Measurements from ENCODE around the gene BCL6B. TPM values are rescaled to one million over a fixed set of nuclear protein-coding genes. Genes with fewer than 3 reads are reported as not detected.

Gene BCL6B
- total RNA-seq, 1 donor from 2014 or later, result 271 TPM

DNA sequence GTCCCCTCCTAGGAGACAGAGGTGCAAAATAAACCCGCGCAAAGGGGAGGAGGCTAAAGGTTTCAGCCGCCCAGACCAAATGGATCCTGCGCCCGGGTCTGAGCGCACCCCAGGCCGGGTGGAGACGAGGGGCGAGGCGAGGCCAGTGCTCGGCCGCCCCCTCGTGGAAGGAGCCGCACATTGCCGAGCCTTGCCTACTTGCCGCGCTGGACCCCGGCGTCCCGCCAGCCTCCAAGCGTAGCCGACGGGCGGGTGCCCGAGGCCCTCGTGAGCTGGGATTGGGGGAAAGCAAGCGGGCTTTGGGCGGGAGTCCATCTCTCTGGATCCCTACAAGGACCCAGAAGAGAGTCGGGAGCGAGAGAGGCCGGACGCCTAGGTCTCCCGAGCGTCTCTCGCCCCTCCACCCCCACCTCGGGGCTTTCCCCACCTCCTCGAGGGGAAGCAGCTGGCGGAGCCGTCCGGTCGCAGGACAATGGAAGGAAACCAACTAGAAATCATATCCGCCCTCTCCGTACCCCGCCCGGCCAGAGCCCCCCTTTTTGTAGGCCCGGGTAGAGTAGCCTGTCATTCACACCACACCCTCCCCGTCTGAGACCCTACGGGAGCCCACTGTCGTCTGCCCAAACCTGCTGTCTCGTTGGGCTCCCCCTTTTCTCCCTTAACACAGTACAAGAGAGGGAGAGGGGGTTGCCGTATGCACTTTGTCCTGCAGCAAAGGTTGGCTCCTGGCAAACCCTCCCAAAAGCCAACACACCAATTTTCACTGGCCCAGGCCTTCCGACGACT lies 664 bp upstream of the BCL6B start:
- Mint-ChIP-seq H3K36me3 (ENCODE audit: low read depth, unreplicated experiment) (peaks cover 46% of the 10 kb centered on the region), H3K4me1 (ENCODE audit: unreplicated experiment) (peaks cover 81% of the 10 kb centered on the region), H3K27ac (ENCODE audit: unreplicated experiment) (peak overlapping the region; percentile 100), H3K4me3 (ENCODE audit: unreplicated experiment) (peak overlapping the region; percentile 100), H3K9me3 (ENCODE audit: unreplicated experiment) (no peaks in the 10 kb centered on the region), H3K27me3 (ENCODE audit: unreplicated experiment) (peaks cover 31% of the 10 kb centered on the region)
- peak; percentile 96 for DNase-seq (ENCODE audit: low spot score)
- TF ChIP-seq, protein P1, sequence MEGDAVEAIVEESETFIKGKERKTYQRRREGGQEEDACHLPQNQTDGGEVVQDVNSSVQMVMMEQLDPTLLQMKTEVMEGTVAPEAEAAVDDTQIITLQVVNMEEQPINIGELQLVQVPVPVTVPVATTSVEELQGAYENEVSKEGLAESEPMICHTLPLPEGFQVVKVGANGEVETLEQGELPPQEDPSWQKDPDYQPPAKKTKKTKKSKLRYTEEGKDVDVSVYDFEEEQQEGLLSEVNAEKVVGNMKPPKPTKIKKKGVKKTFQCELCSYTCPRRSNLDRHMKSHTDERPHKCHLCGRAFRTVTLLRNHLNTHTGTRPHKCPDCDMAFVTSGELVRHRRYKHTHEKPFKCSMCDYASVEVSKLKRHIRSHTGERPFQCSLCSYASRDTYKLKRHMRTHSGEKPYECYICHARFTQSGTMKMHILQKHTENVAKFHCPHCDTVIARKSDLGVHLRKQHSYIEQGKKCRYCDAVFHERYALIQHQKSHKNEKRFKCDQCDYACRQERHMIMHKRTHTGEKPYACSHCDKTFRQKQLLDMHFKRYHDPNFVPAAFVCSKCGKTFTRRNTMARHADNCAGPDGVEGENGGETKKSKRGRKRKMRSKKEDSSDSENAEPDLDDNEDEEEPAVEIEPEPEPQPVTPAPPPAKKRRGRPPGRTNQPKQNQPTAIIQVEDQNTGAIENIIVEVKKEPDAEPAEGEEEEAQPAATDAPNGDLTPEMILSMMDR (IDR thresholded peaks at IDR 0.05; ENCODE audit: unreplicated experiment), result peak; percentile 97

DNA sequence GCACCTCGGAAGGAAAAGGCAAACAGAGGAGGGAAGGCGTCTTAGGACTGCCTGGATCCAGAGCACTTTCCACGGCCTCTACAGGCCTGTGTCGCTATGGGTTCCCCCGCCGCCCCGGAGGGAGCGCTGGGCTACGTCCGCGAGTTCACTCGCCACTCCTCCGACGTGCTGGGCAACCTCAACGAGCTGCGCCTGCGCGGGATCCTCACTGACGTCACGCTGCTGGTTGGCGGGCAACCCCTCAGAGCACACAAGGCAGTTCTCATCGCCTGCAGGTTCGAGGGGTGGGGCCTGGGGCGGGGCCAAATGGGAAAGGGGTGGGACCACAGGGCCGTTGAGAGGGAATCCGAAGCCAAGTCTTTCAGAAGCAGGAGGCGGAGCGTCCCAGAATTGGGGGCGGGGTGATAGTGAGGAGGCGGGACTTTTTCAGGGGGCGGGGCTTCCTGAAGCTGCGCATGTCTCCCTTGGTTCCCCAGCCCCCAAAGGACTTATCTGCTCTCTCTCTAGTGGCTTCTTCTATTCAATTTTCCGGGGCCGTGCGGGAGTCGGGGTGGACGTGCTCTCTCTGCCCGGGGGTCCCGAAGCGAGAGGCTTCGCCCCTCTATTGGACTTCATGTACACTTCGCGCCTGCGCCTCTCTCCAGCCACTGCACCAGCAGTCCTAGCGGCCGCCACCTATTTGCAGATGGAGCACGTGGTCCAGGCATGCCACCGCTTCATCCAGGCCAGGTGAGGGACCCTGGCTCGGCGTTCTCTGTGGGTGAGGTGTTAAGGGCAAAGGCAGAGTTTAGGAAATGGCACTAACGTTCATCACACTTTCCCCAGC lies 939 bp downstream of the BCL6B start:
- H3K27ac Mint-ChIP-seq (ENCODE audit: unreplicated experiment), result peak overlapping the region; percentile 100
- H3K36me3 Mint-ChIP-seq (ENCODE audit: low read depth, unreplicated experiment), result peaks cover 58% of the 10 kb centered on the region
- TF ChIP-seq, protein P1 (IDR thresholded peaks at IDR 0.05; ENCODE audit: unreplicated experiment), result no peak
- DNase-seq (ENCODE audit: low spot score), result peak; percentile 98
- no peaks in the 10 kb centered on the region for H3K9me3 Mint-ChIP-seq (ENCODE audit: unreplicated experiment)
- H3K27me3 Mint-ChIP-seq (ENCODE audit: unreplicated experiment), result peaks cover 35% of the 10 kb centered on the region
- peak overlapping the region; percentile 100 for H3K4me3 Mint-ChIP-seq (ENCODE audit: unreplicated experiment)
- H3K4me1 Mint-ChIP-seq (ENCODE audit: unreplicated experiment), result peaks cover 84% of the 10 kb centered on the region

DNA sequence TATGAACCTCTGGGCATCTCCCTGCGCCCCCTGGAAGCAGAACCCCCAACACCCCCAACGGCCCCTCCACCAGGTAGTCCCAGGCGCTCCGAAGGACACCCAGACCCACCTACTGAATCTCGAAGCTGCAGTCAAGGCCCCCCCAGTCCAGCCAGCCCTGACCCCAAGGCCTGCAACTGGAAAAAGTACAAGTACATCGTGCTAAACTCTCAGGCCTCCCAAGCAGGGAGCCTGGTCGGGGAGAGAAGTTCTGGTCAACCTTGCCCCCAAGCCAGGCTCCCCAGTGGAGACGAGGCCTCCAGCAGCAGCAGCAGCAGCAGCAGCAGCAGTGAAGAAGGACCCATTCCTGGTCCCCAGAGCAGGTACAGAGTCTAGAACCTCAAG lies 1.5 kb downstream of the BCL6B start:
- Mint-ChIP-seq H3K27ac (ENCODE audit: unreplicated experiment) (no peak overlapping the region), H3K9me3 (ENCODE audit: unreplicated experiment) (no peaks in the 10 kb centered on the region)

DNA sequence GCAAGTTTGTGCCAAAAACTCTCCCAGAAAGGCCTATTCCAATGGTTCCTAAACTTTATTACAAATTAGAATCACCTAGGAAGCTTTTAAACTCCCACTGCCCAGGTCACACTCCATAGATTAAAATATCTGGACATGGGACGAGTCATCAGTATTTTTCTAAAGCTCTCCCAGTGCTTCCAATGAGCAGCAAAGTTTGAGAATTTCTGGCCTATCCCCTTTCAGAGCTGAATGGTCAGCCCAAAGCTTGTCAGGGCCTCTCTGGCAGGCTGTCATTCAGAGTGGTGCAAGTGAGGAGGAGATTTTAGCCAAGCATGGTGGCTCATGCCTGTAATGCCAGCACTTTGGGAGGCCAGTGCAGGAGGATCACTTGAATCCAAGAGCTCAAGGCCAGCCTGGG lies 2.4 kb downstream of the BCL6B start:
- Mint-ChIP-seq H3K4me3 (ENCODE audit: unreplicated experiment) (peak overlapping the region; percentile 100), H3K27ac (ENCODE audit: unreplicated experiment) (peak overlapping the region; percentile 74), H3K36me3 (ENCODE audit: low read depth, unreplicated experiment) (peaks cover 71% of the 10 kb centered on the region), H3K27me3 (ENCODE audit: unreplicated experiment) (peaks cover 35% of the 10 kb centered on the region), H3K9me3 (ENCODE audit: unreplicated experiment) (no peaks in the 10 kb centered on the region), H3K4me1 (ENCODE audit: unreplicated experiment) (peaks cover 86% of the 10 kb centered on the region)
- no peak for DNase-seq (ENCODE audit: low spot score)
- TF ChIP-seq, protein P1 (IDR thresholded peaks at IDR 0.05; ENCODE audit: unreplicated experiment), result no peak

More for the DNA sequence above, 1.5 kb downstream of the BCL6B start:
- H3K4me1 Mint-ChIP-seq (ENCODE audit: unreplicated experiment), result peaks cover 84% of the 10 kb centered on the region
- peaks cover 63% of the 10 kb centered on the region for H3K36me3 Mint-ChIP-seq (ENCODE audit: low read depth, unreplicated experiment)
- TF ChIP-seq, protein P1 (IDR thresholded peaks at IDR 0.05; ENCODE audit: unreplicated experiment), result no peak
- peak overlapping the region; percentile 100 for H3K4me3 Mint-ChIP-seq (ENCODE audit: unreplicated experiment)
- peaks cover 35% of the 10 kb centered on the region for H3K27me3 Mint-ChIP-seq (ENCODE audit: unreplicated experiment)
- DNase-seq (ENCODE audit: low spot score), result no peak
